NCI-H1436 treated with DMSO at 0.1 percent for 48 hours (cell line): ENCODE data around the gene SLC38A3.
"Not testable (repeated sequence)": the region's sequence is repeated elsewhere in the genome, so short reads cannot be mapped to it uniquely, and the experiment has no call there.

Experiments
- DNase-seq: peaks from one replicate; lab custom pipeline; 2025; lab: John Stamatoyannopoulos, UW

SLC38A3 gene

DNA sequence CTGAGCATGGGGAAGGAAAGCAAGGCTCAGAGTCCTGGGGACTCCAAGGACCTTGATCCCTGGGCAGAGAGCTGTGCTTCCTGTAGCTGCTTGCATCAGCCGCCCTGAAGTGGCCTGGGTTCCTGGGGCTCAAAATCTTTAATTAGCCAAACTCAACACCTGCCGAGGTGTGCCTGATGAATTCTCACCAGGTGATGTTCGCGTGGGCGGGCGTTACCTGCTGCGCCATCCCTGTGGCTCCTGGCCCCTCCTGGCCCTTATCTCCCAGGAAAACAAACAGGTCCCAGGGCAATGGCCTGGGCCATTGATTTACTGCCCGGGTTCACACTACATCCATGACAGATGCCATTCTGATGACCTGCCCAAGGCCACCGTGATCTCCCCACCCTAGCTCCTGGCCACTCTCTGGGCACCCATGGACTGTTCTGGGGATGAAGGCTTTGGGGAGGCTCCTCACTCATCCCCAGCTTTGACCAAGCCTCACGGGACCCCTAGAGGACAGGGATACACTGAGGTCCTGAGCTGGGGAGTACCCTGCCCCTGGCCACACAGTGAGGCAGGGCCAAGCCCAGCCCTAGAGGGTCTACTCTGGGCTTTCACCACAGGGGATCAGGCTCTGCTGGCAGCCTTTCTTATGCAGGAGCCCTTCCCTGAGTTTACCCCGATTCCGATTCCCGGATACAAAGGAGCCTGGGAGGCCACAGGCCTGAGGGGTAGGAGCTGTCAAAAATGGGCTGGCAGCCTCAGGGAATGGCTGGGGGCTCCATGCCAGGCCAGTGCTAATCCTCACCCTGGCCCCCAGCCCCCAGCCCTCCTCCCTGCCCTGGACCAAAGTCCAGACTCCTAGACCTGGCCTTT is 5.7 kb downstream of the SLC38A3 start:
- no peak for DNase-seq

GRCh38 chr3:50211368-50211717 is 6.3 kb downstream of the SLC38A3 start:
- not testable (repeated sequence) for DNase-seq

DNA sequence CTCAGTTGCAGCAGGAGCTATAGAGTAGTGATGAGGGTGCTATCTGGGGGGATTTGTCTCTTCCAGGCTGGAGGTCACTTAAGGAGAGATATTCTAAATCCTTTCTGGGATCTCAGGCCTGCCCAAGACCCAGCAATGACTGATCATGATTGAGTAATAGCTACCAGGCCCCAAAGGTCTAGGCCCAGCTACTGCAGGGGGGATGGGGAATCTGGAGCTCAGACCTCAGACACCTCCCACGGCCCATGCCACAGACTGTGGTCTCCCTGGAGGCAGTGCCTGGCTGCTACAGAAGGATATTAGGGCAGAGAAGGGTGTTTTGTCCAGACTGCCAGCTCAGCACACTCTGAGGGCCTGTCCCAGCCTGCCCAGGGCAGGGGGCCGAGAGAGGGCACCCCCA is 6.9 kb downstream of the SLC38A3 start:
- DNase-seq, result no peak

GRCh38 chr3:50212502-50212901 is 7.4 kb downstream of the SLC38A3 start:
- no peak for DNase-seq

- no peak for DNase-seq
These were observed 7.9 kb downstream of the SLC38A3 start for GRCh38 chr3:50212971-50213370.

DNA sequence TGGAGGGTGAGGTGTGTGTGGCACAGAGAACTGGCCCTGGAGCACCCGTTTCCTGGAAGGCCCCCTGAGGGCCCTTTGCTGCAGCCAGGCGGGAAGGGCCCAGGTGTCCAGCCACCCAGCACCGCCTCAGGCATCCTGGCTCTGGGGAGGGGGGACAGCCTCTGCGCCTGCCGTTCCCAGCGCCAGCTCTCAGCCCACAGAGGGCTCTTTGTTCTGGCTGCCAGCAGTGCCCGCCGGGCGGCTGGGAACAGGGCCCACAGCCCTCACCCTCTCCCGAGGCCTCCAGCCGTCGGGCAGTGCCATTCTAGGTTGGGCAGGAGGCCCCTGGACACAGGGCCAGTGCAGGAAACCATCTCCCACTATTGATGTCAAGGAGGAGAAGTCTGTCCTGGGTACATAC is 8.3 kb downstream of the SLC38A3 start:
- no peak for DNase-seq

GRCh38 chr3:50214824-50215223 is 9.8 kb downstream of the SLC38A3 start:
- no peak for DNase-seq

- DNase-seq, result no peak
These were observed 10.5 kb downstream of the SLC38A3 start for GRCh38 chr3:50215529-50215928.

DNA sequence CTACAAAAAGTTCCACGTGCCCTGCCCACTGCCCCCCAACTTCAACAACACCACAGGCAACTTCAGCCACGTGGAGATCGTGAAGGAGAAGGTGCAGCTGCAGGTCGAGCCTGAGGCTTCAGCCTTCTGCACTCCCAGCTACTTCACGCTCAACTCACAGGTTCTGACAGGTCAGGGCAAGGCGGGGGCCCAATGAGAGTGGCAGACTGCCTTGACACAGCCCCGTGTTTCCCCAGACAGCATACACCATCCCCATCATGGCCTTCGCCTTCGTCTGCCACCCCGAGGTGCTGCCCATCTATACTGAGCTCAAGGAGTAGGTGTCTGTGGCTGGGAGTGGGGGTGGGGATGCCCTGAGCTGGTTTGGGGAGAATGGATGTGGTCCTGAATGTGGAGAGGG is 12.6 kb downstream of the SLC38A3 start:
- no peak for DNase-seq

- DNase-seq, result no peak
These were observed 13.4 kb downstream of the SLC38A3 start for GRCh38 chr3:50218448-50218847.

GRCh38 chr3:50219285-50219684 is 14.2 kb downstream of the SLC38A3 start:
- DNase-seq, result no peak

DNA sequence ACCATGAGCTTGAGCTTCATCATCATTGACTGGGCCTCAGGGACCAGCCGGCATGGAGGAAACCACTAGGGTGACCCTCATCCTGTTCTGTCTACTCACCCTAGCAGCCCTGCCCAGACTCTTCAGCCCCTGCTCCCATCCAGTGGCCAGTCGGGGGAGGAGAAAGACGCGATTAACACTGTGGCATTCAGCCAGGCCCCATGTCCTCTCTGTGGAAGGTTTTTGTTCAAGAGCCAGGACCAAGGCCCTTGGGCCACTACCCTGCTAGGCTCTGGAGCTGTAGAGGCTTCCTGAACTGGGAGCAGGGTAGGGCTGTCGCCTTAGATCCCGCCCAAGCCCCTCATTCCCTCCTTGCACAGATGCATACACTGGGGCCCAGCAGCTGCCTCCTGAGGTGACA is 15.0 kb downstream of the SLC38A3 start:
- no peak for DNase-seq

GRCh38 chr3:50221051-50221410 is 16.0 kb downstream of the SLC38A3 start:
- DNase-seq, result no peak

GRCh38 chr3:50221411-50222168 is 16.5 kb downstream of the SLC38A3 start:
- DNase-seq, result no peak

DNA sequence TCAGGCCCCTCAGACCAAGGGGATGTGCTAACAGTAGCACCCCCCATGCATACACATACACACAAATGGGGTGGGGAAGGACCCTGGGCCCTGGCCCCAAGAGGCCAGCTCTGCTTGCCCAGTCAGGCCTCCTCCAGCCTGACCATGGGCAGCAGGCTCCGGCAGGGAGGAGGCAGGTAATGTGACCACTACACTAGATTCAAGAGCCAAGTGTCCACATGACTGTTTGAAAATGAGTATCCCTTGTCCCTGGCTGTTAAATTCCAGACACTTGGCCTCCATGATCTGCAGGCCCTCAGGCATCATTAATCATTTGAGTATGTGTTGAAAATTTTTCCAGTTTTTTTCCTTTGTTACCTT is 17.1 kb downstream of the SLC38A3 start:
- no peak for DNase-seq

DNA sequence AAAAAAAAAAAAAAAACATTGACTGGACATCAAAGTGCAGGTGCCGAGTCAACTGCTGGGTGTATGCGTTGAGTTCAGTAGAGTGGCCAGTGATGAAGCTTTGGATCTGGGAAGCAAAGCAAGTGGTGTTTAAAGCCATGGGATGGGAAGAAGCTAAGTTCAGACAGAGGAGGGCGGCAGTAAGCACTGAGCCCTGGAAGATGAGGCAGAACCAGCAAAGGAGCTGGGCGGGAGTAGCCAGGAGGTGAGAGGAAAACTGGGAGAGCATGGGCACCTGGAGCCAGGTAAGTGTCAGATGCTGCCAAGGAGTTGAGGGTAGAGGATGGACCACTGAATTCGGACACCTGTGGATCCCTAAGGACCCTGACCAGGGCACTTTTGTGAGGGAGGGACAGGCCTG is 19.6 kb downstream of the SLC38A3 start:
- no peak for DNase-seq

GRCh38 chr3:50226888-50227389 is 21.9 kb downstream of the SLC38A3 start:
- DNase-seq, result no peak

DNA sequence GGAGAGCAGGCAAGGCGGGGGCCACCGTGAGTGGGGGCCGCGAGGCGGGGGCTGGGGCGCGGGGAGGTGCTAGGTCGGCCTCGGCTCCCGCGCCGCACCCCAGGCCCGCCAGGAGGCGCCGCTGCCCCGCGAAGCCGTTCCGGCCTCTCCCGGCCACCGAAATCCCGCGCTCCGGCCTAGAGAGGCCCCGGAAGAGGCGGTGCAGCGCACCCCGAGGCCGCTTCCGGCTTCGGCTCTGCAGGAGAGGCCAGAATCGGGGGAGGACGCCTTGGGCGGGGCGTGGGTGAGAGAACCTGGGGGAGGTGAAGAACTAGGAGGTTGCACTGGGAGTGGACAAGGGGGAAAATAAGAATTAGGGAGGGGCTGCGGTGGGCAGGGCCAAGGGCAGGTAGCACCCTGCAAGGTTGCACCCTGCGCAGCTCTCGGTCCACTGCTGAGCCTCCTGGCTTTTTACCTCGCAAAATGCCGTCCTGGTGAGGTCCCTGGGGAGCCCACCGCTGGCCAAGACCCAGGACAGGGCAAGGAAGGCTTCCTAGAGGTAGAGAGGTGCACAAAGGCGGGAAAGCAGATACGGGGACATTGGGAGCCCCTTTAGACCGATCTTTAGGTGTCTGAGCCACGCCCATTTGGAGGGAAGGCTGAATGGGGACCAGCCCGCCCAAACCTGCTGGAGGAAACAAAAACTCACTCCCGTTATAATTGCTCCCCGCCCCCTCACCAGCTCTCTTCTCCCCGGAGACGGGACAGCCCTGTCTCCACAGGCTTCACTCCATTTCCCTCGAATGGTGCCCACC is 22.5 kb downstream of the SLC38A3 start:
- peak; percentile 56 for DNase-seq

GRCh38 chr3:50228184-50228763 is 23.2 kb downstream of the SLC38A3 start:
- not testable (repeated sequence) for DNase-seq

- DNase-seq, result no peak
These were observed 24.4 kb downstream of the SLC38A3 start for GRCh38 chr3:50229490-50229889.

- no peak for DNase-seq
These were observed 25.2 kb downstream of the SLC38A3 start for GRCh38 chr3:50230104-50230793.

DNA sequence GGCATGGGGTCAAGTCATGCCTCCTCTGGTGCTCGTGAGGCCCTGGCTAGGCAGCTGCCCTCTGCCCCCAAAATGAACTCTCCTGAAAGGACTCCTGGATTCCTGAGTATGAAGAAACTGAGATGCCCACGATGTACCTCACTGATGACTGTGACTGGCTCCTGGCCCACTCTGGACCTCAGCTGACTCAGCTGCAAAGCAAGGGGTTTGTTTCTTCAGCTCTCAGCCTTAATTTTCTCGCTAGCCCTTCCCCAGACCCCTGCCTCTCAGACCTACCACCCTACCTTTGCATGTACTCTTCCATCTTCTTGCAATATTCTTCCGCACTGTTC is 25.7 kb downstream of the SLC38A3 start:
- no peak for DNase-seq
